Bronchial epithelial cell (primary cell): ENCODE data around the gene MAGEA10. TPM values are rescaled to one million over a fixed set of nuclear protein-coding genes. Genes with fewer than 3 reads are reported as not detected.

ENCODE experiments used
- DNase-seq: peaks from one replicate; pipeline ENCODE4 v3.0.0-alpha.2; 2010; ENCODE audit warnings: low read depth
- FAIRE-seq: peaks from 2 replicates; lab custom pipeline; 2011; peaks lifted over from hg19 to GRCh38; lab: Jason Lieb, UNC
- H3K27me3 ChIP-seq: 2 replicates; pipeline ENCODE4 v1.5.1; 2011; ENCODE audit warnings: low read length; ENCODE audit not compliant: control insufficient read depth, insufficient read depth
- H3K36me3 ChIP-seq: 2 replicates; pipeline ENCODE4 v1.5.1; 2011; ENCODE audit warnings: low read length; ENCODE audit not compliant: control insufficient read depth, insufficient read depth
- H3K4me3 ChIP-seq: 2 replicates; pipeline ENCODE4 v1.5.1; 2011; ENCODE audit warnings: mild to moderate bottlenecking, low read depth, low read length, control low read depth
- CTCF ChIP-seq: IDR thresholded peaks from 2 replicates; pipeline ENCODE4 v1.5.1; 2011; ENCODE audit warnings: mild to moderate bottlenecking, moderate library complexity, low read length, control low read depth, inconsistent platforms; ENCODE audit not compliant: insufficient read depth, severe bottlenecking
- total RNA-seq: library from RNA; depleted of rRNA; stranded (reverse); fragments of >200 nt; gene quantifications from 2 replicates; pipeline ENCODE4 v1.2.1, GENCODE V29; 2014

The MAGEA10 gene
- total RNA-seq, 1 donor from 2014 or later, result not detected

- DNase-seq (no peak), FAIRE-seq (no peak)
- no peak for TF ChIP-seq CTCF
- Histone ChIP-seq H3K27me3 (no peaks in the 10 kb centered on the region), H3K36me3 (no peaks in the 10 kb centered on the region), H3K4me3 (no peak overlapping the region)
Observed at GRCh38 chrX:152117305-152117704, 21.1 kb downstream of the MAGEA10 start.

- Histone ChIP-seq H3K36me3 (no peaks in the 10 kb centered on the region), H3K4me3 (no peak overlapping the region), H3K27me3 (no peaks in the 10 kb centered on the region)
- DNase-seq (no peak), FAIRE-seq (no peak)
- no peak for TF ChIP-seq CTCF
Observed at GRCh38 chrX:152108527-152108926, 29.9 kb downstream of the MAGEA10 start.

GRCh38 chrX:152103866-152104265 is 34.5 kb downstream of the MAGEA10 start:
- TF ChIP-seq CTCF, result no peak
- FAIRE-seq (no peak), DNase-seq (no peak)

GRCh38 chrX:152086141-152086540 is 52.2 kb downstream of the MAGEA10 start:
- DNase-seq (no peak), FAIRE-seq (no peak)
- TF ChIP-seq CTCF, result no peak
- H3K4me3 ChIP-seq, result no peak overlapping the region
- no peaks in the 10 kb centered on the region for H3K27me3 ChIP-seq
- H3K36me3 ChIP-seq, result no peaks in the 10 kb centered on the region

More at GRCh38 chrX:152103866-152104265, 34.5 kb downstream of the MAGEA10 start:
- Histone ChIP-seq H3K27me3 (no peaks in the 10 kb centered on the region), H3K36me3 (no peaks in the 10 kb centered on the region), H3K4me3 (no peak overlapping the region)

Other genes starting within 250 kb of the MAGEA10 start
- not detected in 2 replicates for gene MAGEA4, start 225.7 kb downstream of the MAGEA10 start, total RNA-seq
- 29.2 and 32.1 TPM in 2 replicates for gene GABRE, start 163.9 kb downstream of the MAGEA10 start, total RNA-seq